Tibial nerve (tissue), 4 donors: ENCODE data around the gene RBBP7. TPM values are rescaled to one million over a fixed set of nuclear protein-coding genes. Genes with fewer than 3 reads are reported as not detected.

Source experiments
- DNase-seq, 2 donors: peaks; one replicate each; pipeline ENCODE4 v3.0.0-alpha.2; 2019; ENCODE audit warnings: low spot score in 2 of 2
- H3K27ac ChIP-seq, 4 donors: fragments of 200-600 bp; sonication (generic) in 3 of 4; one replicate each; pipeline ENCODE4 v1.5.1; 2017 to 2019; ENCODE audit warnings: mild to moderate bottlenecking in 1 of 4
- H3K27me3 ChIP-seq, 2 donors: fragments of 200-600 bp; sonication (generic) in 1 of 2; one replicate each; pipeline versions ENCODE4 v1.5.1 to v1.6.0; 2017 to 2019
- H3K36me3 ChIP-seq, 3 donors: fragments of 200-600 bp; sonication (generic); one replicate each; pipeline ENCODE4 v1.5.1; 2018 to 2019
- H3K4me1 ChIP-seq, 4 donors: fragments of 200-600 bp; sonication (generic) in 3 of 4; one replicate each; pipeline ENCODE4 v1.5.1; 2017 to 2019
- H3K4me3 ChIP-seq, 4 donors: fragments of 200-600 bp; sonication (generic) in 3 of 4; one replicate each; pipeline ENCODE4 v1.5.1; 2017 to 2019; ENCODE audit warnings: mild to moderate bottlenecking in 1 of 4, moderate library complexity in 1 of 4
- H3K9me3 ChIP-seq, 4 donors: fragments of 200-600 bp; sonication (generic) in 3 of 4; one replicate each; pipeline ENCODE4 v1.5.1; 2017 to 2019
- CTCF ChIP-seq, 5 experiments: fragments of 200-600 bp in 3 of 5; fragments of 450-650 bp in 2 of 5; sonication (generic) in 3 of 5; IDR thresholded peaks; one replicate each; pipeline ENCODE4 v1.5.1; 2016 to 2019; ENCODE audit warnings: antibody characterized with exemption in 5 of 5, mild to moderate bottlenecking in 3 of 5, moderate library complexity in 2 of 5
- EP300 ChIP-seq, 2 donors: sonication (generic); formaldehyde crosslinking; IDR thresholded peaks; one replicate each; pipeline ENCODE4 v1.6.1; 2017; ENCODE audit warnings: antibody characterized with exemption in 2 of 2, mild to moderate bottlenecking in 1 of 2
- POLR2A ChIP-seq, 2 donors: fragments of 450-650 bp; IDR thresholded peaks; one replicate each; pipeline ENCODE4 v1.6.1; 2017; ENCODE audit warnings: antibody characterized with exemption in 2 of 2, mild to moderate bottlenecking in 2 of 2, moderate library complexity in 2 of 2
- WGBS, 2 donors: methylation state at CpG; one replicate each; pipeline ENCODE4 v1.1.5; 2018; 5-methylcytosine and 5-hydroxymethylcytosine counted together
- total RNA-seq, 4 donors: library from RNA; depleted of rRNA; stranded (reverse); fragments of >200 nt; gene quantifications; one replicate each; pipeline ENCODE4 v1.1.0, GENCODE V29; 2016

Gene RBBP7
- total RNA-seq, 4 donors from 2014 or later: 69.7 to 85.5 (median 79.2) TPM

GRCh38 chrX:16873106-16873505 lies 2.9 kb upstream of the RBBP7 start:
- Histone ChIP-seq H3K9me3 (no peaks in the 10 kb centered on the region), H3K27me3 (peaks cover 0 to 50% of the 10 kb centered on the region in 2 donors), H3K4me3 (no peak overlapping the region), H3K4me1 (peaks cover 0 to 13% (median 6%) of the 10 kb centered on the region in 4 donors), H3K36me3 (no peaks in the 10 kb centered on the region), H3K27ac (no peak overlapping the region)
- DNase-seq: no peak
- no peak for TF ChIP-seq EP300 (IDR thresholded peaks at IDR 0.05)
- TF ChIP-seq POLR2A (IDR thresholded peaks at IDR 0.05): no peak
- no peak for TF ChIP-seq CTCF (IDR thresholded peaks at IDR 0.05)
- 79 to 96% methylated on average over 8 of the region's 8 CpGs for WGBS, 2 donors

DNA sequence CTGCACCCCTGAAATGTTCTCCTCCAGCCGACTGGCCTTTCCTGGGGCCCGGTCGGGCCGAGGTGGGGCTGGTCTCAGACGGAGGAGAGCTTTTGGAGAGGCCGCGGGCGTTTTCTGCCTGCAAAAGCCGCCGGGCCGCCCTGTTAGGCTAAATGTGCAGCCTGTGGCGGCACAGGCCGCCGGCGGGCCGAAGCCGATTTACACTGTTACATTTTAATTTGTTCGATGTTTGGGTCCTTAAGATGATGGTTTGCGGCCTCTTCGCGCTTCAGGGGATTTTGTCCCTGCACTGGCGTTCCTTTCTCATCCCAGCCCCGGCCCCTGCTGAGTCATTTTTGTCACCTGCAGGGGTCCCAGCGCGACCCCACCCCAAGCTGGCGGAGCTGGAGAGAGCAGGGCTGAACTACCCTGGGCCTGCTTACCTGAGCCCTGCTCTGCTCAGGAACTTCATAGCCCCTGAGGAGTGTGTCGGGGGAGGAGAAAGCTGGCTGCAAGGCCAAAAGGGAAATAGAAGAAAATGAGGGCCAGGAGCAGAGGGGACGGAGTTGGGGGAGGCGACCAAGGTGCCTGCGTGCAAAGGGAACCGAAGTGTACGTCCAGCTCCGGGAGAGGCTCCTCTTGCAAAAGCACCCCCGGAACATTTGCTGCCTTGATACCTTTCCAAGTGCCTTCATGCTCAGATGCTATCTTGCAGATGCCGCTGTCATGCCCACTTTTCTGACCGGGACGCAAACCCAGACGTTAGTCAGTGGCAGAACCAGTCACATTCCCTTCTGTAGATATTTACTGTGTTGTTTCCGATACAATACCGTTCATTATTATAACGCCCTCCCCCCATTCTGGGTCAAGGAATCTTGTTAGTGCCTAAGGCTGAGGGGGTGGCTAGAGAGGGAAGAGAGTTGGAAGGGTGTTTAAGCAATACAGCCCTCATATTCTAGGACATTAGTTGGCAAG lies 977 bp upstream of the RBBP7 start:
- peak in 1 of 2 donors; percentile 5 for DNase-seq
- no peak for TF ChIP-seq POLR2A (IDR thresholded peaks at IDR 0.05)
- H3K4me1 ChIP-seq: peaks cover 0 to 22% (median 6%) of the 10 kb centered on the region in 4 donors
- peaks cover 0 to 32% of the 10 kb centered on the region in 2 donors for H3K27me3 ChIP-seq
- peak overlapping the region; percentile 44 to 76 (median 59) for H3K4me3 ChIP-seq
- 6 to 25% methylated on average over 18 to 40 of the region's 41 CpGs for WGBS, 2 donors
- H3K9me3 ChIP-seq: no peaks in the 10 kb centered on the region
- peak overlapping the region; percentile 79 to 90 (median 88) for H3K27ac ChIP-seq
- no peaks in the 10 kb centered on the region for H3K36me3 ChIP-seq

DNA sequence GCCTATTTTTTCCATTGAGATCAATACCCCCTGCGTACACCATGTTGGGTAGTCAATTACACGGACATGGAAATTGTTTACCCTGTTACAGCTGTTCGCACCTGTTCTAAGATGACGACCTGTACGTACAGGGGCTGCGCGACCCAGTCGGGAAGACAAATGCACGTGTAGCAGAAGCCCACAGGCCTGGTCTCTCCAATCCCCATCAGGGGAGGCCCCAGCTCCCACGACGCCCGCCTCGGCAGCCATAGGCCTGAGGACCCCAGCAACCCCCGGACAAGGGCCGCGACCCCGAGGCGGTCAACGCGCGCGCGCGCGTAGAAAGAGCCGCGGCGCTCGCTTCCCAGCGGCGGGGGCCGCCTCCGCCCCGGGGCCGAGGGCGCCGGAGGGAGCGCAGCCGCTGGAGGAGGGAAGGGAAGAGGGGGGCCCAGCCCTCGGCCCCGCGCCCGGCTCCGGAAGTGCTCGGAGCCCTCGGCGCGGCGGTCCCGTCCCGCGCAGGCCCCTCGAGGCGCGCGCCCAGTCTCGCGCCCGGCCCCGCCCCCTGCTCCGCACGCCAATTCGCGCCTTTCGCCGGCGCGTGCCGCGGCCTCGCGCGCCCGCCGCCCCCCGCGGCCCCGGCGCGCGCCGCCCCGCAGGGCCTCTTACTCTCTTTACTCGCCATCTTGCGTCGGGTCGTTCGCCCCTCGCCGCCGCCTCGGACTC lies 618 bp downstream of the RBBP7 start:
- peaks cover 0 to 22% (median 6%) of the 10 kb centered on the region in 4 donors for H3K4me1 ChIP-seq
- WGBS, 2 donors: 0 to 9% methylated on average over 29 to 68 of the region's 92 CpGs
- no peak for TF ChIP-seq EP300 (IDR thresholded peaks at IDR 0.05)
- no peak for TF ChIP-seq POLR2A (IDR thresholded peaks at IDR 0.05)
- TF ChIP-seq CTCF (IDR thresholded peaks at IDR 0.05): no peak

DNA sequence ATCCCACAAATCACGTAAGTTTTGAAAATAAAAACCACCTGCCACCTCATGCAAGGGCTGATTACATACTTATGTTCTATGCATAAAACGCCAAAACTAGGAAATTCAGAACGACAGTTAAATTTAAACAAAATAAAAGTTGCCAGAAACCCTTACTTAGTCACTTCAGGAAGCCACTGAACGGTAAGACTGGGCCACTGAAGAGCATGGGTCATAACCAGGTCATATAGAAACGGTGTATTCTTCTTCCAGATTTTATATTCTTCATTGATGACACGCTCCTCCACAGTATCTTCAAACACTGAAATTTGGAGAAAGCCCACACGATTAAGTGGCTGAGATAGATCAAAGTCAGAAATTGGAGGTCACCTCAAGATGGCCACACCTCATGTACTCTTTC lies 1.2 kb downstream of the RBBP7 start:
- peak overlapping the region in 3 of 4 donors; percentile 62 to 76 (median 63) for H3K4me3 ChIP-seq
- H3K4me1 ChIP-seq: peaks cover 0 to 22% (median 6%) of the 10 kb centered on the region in 4 donors
- no peaks in the 10 kb centered on the region for H3K9me3 ChIP-seq
- H3K27me3 ChIP-seq: peaks cover 0 to 18% of the 10 kb centered on the region in 2 donors
- no peak for TF ChIP-seq CTCF (IDR thresholded peaks at IDR 0.05)
- TF ChIP-seq EP300 (IDR thresholded peaks at IDR 0.05): no peak
- no peak for TF ChIP-seq POLR2A (IDR thresholded peaks at IDR 0.05)
- no peaks in the 10 kb centered on the region for H3K36me3 ChIP-seq
- peak overlapping the region in 2 of 4 donors; percentile 90 to 95 for H3K27ac ChIP-seq
- WGBS, 2 donors: 7 to 35% methylated on average over 7 of the region's 7 CpGs
- no peak for DNase-seq

More for the DNA sequence above, 618 bp downstream of the RBBP7 start:
- no peak for DNase-seq
- peak overlapping the region; percentile 62 to 76 (median 62) for H3K4me3 ChIP-seq
- peaks cover 0 to 20% of the 10 kb centered on the region in 2 donors for H3K27me3 ChIP-seq
- H3K9me3 ChIP-seq: no peaks in the 10 kb centered on the region
- no peaks in the 10 kb centered on the region for H3K36me3 ChIP-seq
- H3K27ac ChIP-seq: peak overlapping the region; percentile 81 to 96 (median 92)

- no peak for TF ChIP-seq POLR2A (IDR thresholded peaks at IDR 0.05)
- TF ChIP-seq CTCF (IDR thresholded peaks at IDR 0.05): no peak
- TF ChIP-seq EP300 (IDR thresholded peaks at IDR 0.05): no peak
- H3K27ac ChIP-seq: no peak overlapping the region
- no peak for DNase-seq
- H3K9me3 ChIP-seq: no peaks in the 10 kb centered on the region
- whole genome bisulfite sequencing, 2 donors: 89 to 94% methylated on average over 5 to 6 of the region's 6 CpGs
- H3K27me3 ChIP-seq: peaks cover 0 to 12% of the 10 kb centered on the region in 2 donors
- H3K36me3 ChIP-seq: no peaks in the 10 kb centered on the region
- peaks cover 0 to 22% (median 6%) of the 10 kb centered on the region in 4 donors for H3K4me1 ChIP-seq
- H3K4me3 ChIP-seq: peak overlapping the region in 1 of 4 donors; percentile 76
Observed at GRCh38 chrX:16867947-16868346, 2.2 kb downstream of the RBBP7 start.
